ENCODE measurements around the gene PGBD2. TPM values are rescaled to one million over a fixed set of nuclear protein-coding genes. Genes with fewer than 3 reads are reported as not detected.

Gene PGBD2
- total and polyA plus RNA-seq, 2 of the 13 experiments (the other 11 are each of a cell fraction or from before 2014, with no cell fraction given): 6.0 to 7.4 TPM

DNA sequence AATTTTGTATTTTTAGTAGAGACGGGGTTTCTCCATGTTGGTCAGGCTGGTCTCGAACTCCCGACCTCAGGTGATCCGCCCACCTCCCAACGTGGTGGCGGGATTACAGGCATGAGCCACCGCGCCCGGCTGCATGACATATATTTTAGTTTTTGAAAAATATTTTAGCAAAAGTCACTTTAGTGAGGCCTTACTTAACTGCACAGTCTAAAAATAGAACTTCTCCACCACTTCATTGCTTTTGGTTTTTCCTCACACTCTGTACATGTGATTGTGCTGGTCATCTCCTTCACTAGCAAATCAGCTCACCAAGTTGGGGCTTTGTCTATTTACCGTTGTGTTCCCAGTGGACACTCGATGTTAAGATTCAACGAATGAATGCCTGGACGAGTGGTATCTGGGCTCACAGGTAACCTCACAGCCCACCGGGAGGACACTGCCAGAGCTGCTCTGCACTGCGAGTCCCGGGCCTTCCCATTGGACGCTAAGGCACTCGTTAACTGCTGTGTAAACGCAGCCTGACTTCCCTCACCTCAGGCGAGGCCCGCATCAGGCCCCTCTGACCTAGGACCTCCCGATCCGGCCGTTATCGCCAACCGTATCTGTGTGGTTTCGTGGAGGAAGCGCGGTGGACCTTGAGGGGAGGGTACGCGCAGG lies 33.2 kb upstream of the PGBD2 start (continued):
- TF ChIP-seq JUND (CRISPR knock-in tag; IDR thresholded peaks at IDR 0.05) (no peak), NONO (IDR thresholded peaks at IDR 0.05) (no peak), NONO (CRISPR knock-in tag; conservative IDR thresholded peaks at IDR 0.05) (no peak), ZNF607 (CRISPR knock-in tag; IDR thresholded peaks at IDR 0.05; ENCODE audit: borderline replicate concordance) (0 out of 2 replicates have a peak, but pooled peaks have one; percentile 12), HDAC2 (CRISPR knock-in tag; IDR thresholded peaks at IDR 0.05) (no peak), ZNF75D (CRISPR knock-in tag; IDR thresholded peaks at IDR 0.05; ENCODE audit: borderline replicate concordance) (no peak), ZSCAN25 (CRISPR knock-in tag; IDR thresholded peaks at IDR 0.05) (peak; percentile 48; the same call in 1 of the 2 replicates), TBX2 (CRISPR knock-in tag; IDR thresholded peaks at IDR 0.05; ENCODE audit: borderline replicate concordance) (peak; percentile 67), NRL (CRISPR knock-in tag; IDR thresholded peaks at IDR 0.05; ENCODE audit: borderline replicate concordance) (no peak), NFATC3 (CRISPR knock-in tag; IDR thresholded peaks at IDR 0.05) (no peak)
- TF ChIP-seq, protein P1, sequence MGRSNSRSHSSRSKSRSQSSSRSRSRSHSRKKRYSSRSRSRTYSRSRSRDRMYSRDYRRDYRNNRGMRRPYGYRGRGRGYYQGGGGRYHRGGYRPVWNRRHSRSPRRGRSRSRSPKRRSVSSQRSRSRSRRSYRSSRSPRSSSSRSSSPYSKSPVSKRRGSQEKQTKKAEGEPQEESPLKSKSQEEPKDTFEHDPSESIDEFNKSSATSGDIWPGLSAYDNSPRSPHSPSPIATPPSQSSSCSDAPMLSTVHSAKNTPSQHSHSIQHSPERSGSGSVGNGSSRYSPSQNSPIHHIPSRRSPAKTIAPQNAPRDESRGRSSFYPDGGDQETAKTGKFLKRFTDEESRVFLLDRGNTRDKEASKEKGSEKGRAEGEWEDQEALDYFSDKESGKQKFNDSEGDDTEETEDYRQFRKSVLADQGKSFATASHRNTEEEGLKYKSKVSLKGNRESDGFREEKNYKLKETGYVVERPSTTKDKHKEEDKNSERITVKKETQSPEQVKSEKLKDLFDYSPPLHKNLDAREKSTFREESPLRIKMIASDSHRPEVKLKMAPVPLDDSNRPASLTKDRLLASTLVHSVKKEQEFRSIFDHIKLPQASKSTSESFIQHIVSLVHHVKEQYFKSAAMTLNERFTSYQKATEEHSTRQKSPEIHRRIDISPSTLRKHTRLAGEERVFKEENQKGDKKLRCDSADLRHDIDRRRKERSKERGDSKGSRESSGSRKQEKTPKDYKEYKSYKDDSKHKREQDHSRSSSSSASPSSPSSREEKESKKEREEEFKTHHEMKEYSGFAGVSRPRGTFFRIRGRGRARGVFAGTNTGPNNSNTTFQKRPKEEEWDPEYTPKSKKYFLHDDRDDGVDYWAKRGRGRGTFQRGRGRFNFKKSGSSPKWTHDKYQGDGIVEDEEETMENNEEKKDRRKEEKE (IDR thresholded peaks at IDR 0.05): no peak
- TF ChIP-seq, protein P2, sequence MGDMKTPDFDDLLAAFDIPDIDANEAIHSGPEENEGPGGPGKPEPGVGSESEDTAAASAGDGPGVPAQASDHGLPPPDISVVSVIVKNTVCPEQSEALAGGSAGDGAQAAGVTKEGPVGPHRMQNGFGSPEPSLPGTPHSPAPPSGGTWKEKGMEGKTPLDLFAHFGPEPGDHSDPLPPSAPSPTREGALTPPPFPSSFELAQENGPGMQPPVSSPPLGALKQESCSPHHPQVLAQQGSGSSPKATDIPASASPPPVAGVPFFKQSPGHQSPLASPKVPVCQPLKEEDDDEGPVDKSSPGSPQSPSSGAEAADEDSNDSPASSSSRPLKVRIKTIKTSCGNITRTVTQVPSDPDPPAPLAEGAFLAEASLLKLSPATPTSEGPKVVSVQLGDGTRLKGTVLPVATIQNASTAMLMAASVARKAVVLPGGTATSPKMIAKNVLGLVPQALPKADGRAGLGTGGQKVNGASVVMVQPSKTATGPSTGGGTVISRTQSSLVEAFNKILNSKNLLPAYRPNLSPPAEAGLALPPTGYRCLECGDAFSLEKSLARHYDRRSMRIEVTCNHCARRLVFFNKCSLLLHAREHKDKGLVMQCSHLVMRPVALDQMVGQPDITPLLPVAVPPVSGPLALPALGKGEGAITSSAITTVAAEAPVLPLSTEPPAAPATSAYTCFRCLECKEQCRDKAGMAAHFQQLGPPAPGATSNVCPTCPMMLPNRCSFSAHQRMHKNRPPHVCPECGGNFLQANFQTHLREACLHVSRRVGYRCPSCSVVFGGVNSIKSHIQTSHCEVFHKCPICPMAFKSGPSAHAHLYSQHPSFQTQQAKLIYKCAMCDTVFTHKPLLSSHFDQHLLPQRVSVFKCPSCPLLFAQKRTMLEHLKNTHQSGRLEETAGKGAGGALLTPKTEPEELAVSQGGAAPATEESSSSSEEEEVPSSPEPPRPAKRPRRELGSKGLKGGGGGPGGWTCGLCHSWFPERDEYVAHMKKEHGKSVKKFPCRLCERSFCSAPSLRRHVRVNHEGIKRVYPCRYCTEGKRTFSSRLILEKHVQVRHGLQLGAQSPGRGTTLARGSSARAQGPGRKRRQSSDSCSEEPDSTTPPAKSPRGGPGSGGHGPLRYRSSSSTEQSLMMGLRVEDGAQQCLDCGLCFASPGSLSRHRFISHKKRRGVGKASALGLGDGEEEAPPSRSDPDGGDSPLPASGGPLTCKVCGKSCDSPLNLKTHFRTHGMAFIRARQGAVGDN (CRISPR knock-in tag; IDR thresholded peaks at IDR 0.05): peak; percentile 96
- TF ChIP-seq, protein P3, sequence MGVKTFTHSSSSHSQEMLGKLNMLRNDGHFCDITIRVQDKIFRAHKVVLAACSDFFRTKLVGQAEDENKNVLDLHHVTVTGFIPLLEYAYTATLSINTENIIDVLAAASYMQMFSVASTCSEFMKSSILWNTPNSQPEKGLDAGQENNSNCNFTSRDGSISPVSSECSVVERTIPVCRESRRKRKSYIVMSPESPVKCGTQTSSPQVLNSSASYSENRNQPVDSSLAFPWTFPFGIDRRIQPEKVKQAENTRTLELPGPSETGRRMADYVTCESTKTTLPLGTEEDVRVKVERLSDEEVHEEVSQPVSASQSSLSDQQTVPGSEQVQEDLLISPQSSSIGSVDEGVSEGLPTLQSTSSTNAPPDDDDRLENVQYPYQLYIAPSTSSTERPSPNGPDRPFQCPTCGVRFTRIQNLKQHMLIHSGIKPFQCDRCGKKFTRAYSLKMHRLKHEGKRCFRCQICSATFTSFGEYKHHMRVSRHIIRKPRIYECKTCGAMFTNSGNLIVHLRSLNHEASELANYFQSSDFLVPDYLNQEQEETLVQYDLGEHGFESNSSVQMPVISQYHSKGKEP (CRISPR knock-in tag; IDR thresholded peaks at IDR 0.05): no peak
- TF ChIP-seq, protein P4, sequence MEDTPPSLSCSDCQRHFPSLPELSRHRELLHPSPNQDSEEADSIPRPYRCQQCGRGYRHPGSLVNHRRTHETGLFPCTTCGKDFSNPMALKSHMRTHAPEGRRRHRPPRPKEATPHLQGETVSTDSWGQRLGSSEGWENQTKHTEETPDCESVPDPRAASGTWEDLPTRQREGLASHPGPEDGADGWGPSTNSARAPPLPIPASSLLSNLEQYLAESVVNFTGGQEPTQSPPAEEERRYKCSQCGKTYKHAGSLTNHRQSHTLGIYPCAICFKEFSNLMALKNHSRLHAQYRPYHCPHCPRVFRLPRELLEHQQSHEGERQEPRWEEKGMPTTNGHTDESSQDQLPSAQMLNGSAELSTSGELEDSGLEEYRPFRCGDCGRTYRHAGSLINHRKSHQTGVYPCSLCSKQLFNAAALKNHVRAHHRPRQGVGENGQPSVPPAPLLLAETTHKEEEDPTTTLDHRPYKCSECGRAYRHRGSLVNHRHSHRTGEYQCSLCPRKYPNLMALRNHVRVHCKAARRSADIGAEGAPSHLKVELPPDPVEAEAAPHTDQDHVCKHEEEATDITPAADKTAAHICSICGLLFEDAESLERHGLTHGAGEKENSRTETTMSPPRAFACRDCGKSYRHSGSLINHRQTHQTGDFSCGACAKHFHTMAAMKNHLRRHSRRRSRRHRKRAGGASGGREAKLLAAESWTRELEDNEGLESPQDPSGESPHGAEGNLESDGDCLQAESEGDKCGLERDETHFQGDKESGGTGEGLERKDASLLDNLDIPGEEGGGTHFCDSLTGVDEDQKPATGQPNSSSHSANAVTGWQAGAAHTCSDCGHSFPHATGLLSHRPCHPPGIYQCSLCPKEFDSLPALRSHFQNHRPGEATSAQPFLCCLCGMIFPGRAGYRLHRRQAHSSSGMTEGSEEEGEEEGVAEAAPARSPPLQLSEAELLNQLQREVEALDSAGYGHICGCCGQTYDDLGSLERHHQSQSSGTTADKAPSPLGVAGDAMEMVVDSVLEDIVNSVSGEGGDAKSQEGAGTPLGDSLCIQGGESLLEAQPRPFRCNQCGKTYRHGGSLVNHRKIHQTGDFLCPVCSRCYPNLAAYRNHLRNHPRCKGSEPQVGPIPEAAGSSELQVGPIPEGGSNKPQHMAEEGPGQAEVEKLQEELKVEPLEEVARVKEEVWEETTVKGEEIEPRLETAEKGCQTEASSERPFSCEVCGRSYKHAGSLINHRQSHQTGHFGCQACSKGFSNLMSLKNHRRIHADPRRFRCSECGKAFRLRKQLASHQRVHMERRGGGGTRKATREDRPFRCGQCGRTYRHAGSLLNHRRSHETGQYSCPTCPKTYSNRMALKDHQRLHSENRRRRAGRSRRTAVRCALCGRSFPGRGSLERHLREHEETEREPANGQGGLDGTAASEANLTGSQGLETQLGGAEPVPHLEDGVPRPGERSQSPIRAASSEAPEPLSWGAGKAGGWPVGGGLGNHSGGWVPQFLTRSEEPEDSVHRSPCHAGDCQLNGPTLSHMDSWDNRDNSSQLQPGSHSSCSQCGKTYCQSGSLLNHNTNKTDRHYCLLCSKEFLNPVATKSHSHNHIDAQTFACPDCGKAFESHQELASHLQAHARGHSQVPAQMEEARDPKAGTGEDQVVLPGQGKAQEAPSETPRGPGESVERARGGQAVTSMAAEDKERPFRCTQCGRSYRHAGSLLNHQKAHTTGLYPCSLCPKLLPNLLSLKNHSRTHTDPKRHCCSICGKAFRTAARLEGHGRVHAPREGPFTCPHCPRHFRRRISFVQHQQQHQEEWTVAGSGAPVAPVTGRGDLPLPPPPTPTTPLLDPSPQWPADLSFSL (CRISPR knock-in tag; IDR thresholded peaks at IDR 0.05): no peak

Data from HepG2 (cell line).